ENCODE results near the gene GABRB2.
"Not testable (repeated sequence)": the region's sequence is repeated elsewhere in the genome, so short reads cannot be mapped to it uniquely, and the experiment has no call there.

DNA sequence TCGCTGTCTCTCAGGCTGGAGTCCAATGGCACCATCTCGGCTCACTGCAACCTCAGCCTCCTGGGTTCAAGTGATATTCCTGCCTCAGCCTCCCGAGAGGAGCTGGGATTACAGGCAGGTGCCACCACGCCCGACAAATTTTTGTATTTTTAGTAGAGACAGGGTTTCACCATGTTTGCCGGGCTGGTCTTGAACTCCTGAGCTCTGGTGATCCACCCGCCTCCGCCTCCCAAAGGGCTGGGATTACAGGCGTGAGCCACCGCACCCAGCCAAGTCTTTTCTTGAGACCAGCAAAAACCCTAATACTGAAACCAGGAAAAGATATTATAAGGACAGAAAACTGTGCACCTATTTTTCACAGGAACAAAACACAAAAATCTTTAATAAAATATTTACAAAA is 41.4 kb downstream of the GABRB2 start:
- TF ChIP-seq, protein P1, sequence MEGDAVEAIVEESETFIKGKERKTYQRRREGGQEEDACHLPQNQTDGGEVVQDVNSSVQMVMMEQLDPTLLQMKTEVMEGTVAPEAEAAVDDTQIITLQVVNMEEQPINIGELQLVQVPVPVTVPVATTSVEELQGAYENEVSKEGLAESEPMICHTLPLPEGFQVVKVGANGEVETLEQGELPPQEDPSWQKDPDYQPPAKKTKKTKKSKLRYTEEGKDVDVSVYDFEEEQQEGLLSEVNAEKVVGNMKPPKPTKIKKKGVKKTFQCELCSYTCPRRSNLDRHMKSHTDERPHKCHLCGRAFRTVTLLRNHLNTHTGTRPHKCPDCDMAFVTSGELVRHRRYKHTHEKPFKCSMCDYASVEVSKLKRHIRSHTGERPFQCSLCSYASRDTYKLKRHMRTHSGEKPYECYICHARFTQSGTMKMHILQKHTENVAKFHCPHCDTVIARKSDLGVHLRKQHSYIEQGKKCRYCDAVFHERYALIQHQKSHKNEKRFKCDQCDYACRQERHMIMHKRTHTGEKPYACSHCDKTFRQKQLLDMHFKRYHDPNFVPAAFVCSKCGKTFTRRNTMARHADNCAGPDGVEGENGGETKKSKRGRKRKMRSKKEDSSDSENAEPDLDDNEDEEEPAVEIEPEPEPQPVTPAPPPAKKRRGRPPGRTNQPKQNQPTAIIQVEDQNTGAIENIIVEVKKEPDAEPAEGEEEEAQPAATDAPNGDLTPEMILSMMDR (IDR thresholded peaks at IDR 0.05), result not testable (repeated sequence)
- not testable (repeated sequence) for TF ChIP-seq POLR2A (IDR thresholded peaks at IDR 0.05)

Data from uterus (tissue), 2 donors.